HG03103 (cell line): ENCODE results near the gene C6orf62.
"Not testable (repeated sequence)": the region's sequence is repeated elsewhere in the genome, so short reads cannot be mapped to it uniquely, and the experiment has no call there.

Source experiments
- ATAC-seq: cut with Tn5 transposase; IDR thresholded peaks from one replicate; pipeline ENCODE4 v1.9.1; 2021; ENCODE audit warnings: low read depth; ENCODE audit not compliant: unreplicated experiment

Gene C6orf62

DNA sequence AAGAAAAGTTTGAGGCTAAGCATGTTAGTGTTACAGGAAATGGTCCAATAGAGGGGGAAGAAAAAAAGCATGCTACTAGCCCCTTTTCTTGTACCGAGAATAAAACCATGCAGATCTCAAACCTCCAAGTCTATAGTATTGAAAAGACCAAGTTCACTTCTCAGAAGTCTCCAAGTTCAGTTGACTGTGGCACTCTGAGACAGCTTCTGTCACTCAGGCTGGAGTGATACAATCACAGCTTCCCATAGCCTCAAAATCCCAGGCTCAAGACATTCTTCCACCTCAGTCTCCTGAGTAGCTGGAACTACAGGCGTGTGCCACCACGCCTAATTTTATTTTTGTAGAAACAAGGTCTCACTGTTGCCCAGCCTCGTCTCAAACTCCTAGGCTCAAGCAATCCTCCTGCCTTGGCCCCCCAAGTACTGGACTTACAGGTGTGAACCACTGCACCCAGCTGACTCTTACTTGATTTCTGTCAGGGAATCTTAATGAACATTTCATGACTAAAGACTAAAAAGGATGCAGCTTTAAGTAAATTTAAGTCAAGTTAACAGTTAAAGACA is 16.2 kb downstream of the C6orf62 start:
- ATAC-seq, result no peak

- no peak for ATAC-seq
Measured at GRCh38 chr6:24699521-24700359, 19.2 kb downstream of the C6orf62 start.

- ATAC-seq, result no peak
Measured at GRCh38 chr6:24696097-24696496, 22.9 kb downstream of the C6orf62 start.

- not testable (repeated sequence) for ATAC-seq
Measured at GRCh38 chr6:24695635-24696034, 23.3 kb downstream of the C6orf62 start.

DNA sequence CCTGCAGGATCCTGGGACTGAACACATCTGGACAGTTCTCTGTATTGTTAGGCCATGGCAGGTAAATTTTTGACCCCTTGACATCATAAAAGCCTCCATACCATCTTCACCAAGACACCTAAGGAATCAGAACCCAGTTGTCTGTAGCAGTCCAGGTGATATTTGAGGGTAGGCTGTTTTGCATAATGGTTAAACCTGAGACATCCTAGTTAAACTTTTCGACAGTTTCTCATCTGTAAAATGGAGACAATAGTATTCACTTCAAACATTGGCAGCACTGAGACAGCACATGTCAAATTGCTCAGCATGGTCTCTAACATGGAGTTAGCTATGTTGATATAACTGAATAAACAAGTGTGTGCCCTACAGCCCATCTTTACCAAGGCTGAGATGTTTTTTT is 24.8 kb downstream of the C6orf62 start:
- ATAC-seq, result no peak

- ATAC-seq, result no peak
Measured at GRCh38 chr6:24692848-24693592, 25.9 kb downstream of the C6orf62 start.

DNA sequence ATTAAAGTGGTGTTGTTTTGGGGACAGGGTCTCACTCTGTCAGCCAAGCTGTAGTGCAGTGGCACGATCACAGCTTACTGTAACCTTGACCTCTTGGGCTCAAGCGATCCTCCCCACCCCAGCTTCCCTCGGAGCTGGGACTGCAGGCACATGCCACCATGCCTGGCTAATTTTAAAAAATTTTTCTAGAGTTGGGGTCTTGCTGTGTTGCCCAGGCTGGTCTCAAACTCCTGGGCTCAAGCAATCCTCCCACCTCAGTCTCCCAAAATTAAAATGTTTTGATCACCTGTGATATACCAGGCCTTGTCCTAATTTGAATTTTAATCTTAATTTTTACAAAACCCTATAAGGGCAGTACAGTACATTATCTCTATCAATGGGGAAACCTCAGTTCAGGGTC is 26.5 kb downstream of the C6orf62 start:
- ATAC-seq, result no peak

- ATAC-seq, result no peak
Measured at GRCh38 chr6:24692003-24692402, 27.0 kb downstream of the C6orf62 start.

DNA sequence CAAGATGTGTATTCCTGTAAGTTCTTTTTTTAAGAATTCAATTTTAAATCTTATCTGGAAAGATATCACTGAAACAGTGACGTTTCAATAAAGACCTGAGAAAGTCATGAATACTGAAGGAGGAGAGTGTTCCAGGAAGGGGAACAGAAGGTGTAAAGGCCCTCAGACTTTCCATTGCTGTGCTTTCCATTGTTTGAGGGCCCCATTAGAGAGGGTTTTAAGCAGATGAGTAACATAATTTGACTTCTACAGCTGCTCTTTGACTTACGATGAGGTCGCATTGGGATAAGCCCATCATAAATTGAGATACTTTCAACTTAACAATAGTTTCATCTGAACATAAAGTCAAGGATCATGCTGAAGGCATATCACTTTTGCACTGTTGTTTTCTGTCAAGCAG is 27.4 kb downstream of the C6orf62 start:
- ATAC-seq, result no peak

GRCh38 chr6:24690593-24690992 is 28.4 kb downstream of the C6orf62 start:
- ATAC-seq, result no peak

GRCh38 chr6:24689964-24690363 is 29.0 kb downstream of the C6orf62 start:
- ATAC-seq, result no peak

DNA sequence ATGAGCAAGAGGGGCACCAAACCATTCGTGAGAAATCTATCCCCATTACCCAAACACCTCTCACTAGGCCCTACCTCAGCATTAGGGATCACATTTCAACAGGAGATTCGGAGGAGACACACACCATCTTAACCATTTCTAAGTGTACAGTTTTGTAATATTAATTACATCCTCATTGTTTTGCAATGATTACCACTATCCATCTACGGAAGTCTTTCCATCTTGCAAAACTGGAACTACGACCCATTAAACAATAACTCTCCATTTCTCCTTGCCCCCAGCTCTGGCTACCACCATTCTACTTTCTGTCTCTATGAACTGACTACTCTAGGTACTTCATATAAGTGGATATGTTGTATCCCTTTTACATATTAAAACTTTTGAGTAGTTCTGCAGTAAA is 32.0 kb downstream of the C6orf62 start:
- no peak for ATAC-seq

- no peak for ATAC-seq
Measured at GRCh38 chr6:24686408-24686807, 32.5 kb downstream of the C6orf62 start.

DNA sequence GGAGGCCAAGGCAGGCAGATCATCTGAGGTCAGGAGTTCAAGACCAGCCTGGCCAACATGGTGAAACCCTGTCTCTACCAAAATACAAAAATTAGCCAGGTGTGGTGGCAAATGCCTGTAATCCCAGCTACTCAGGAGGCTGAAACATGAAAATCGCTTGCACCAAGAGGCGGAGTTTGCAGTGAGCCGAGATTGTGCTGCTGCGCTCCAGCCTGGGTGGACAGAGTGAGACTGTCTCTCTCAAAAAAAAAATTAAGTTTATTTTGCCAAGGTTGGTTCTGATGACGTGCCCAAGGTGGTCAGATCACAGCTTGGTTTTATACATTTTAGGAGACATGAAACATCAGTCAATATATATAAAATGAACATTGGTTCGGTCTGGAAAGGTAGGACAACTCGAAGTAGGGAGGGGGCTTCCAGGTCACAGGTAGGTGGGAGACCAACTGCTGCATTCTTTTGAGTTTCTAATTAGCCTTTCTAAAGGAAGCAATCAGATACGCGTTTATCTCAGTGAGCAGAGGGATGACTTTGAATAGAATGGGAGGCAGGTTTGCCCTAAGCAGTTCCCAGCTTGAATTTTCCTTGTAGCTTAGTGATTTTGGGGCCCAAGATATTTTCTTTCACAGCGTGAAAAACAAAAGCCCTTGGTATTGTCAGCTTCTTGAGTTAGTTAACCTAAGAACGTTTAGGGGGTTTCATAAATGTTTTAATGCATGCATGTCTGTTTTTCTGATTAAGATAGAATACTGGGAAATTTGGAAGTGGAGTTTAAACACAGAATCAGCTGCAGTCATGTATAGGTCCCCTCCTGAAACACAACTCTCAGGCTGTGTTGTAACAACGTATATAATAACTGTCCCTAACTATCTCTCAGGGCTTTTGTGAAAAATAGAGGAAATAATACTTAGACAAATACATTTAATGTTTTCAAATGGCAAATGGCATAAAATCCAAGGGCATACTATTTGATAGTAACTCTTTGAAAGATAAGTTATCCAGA is 35.4 kb downstream of the C6orf62 start:
- no peak for ATAC-seq

- ATAC-seq, result no peak
Measured at GRCh38 chr6:24680582-24680981, 38.4 kb downstream of the C6orf62 start.

DNA sequence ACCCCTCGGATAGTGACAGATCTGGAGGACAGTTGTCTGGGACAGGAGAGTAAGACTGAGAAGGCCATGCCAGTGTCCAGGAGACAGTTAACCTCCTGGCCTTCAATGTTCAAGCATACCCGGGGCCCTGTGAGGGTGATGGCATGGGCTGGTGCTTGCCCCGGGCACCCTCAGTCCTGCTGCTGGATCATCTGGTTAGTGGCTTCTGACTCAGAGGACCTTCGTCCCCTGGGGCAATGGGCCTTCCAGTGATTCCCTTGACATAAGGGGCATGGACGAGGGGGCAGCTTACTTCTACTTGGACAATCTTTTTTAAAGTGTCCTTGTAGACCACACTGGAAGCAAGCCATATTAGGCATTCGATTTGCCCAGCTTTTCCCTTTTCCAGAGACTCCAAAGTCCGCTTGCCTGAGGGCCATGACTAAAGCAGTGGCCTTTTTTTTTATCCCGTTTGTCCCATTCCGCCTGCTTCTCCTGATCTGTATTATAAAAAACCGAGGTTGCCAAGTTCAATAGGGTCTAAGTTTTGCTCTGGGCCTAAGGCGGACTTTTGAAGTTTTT is 40.1 kb downstream of the C6orf62 start:
- not testable (repeated sequence) for ATAC-seq

DNA sequence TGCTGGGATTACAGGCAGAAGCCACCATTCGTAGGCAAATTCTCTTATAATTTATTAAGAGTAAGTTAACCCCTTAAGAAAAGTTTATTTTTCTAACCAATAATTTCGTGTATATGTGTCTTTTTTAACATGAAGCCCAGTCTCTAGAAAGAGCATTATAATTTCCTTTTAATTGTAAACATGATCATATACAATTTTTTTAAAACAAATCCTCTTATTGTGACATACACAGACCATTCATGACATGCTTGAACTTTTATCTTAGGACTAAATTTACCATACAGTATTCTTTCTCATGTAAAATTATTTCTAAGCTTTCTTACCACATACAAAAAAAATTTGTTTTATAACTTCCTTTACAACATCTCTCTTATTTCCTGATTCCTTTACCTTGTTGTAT is 45.3 kb downstream of the C6orf62 start:
- ATAC-seq, result no peak

- no peak for ATAC-seq
Measured at GRCh38 chr6:24672620-24673182, 46.3 kb downstream of the C6orf62 start.

DNA sequence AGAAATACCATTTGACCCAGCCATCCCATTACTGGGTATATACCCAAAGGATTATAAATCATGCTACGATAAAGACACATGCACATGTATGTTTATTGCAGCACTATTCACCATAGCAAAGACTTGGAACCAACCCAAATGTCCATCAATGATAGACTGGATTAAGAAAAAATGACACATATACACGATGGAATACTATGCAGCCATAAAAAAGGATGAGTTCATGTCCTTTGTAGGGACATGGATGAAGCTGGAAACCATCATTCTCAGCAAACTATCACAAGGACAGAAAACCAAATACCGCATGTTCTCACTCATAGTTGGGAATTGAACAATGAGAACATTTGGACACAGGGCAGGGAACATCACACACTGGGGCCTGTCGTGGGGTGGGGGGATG is 47.9 kb downstream of the C6orf62 start:
- ATAC-seq, result not testable (repeated sequence)

DNA sequence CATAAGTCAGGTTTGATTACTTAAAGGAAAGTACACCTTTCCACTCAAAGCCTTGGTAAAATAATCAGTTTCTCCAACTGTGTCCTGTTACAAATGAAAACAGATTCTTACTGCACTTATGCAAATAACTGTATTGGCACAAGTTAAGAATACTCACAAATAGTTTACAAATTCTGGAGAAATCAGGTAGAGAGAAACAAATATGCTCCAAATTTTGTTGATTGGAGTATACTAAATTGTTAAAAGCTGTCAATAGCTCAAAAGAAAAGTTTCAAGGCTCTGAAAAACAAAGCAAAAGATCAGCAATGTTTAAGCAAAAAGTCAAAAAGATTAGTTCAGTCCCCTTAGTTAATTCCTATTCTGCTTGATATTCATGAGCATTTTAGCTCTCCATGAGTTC is 48.5 kb downstream of the C6orf62 start:
- ATAC-seq, result not testable (repeated sequence)
